Liver (tissue), 9 donors: Measurements from ENCODE around the gene RAD23B. TPM values are rescaled to one million over a fixed set of nuclear protein-coding genes. Genes with fewer than 3 reads are reported as not detected.

Source experiments
- DNase-seq: peaks from one replicate; pipeline ENCODE4 v3.0.0-alpha.2; 2017; ENCODE audit warnings: low spot score
- H3K27ac ChIP-seq, 2 donors: one replicate each; pipeline ENCODE4 v1.7.0; 2013; ENCODE audit warnings: inconsistent platforms in 2 of 2, low read length in 2 of 2, control low read depth in 1 of 2, low read depth in 1 of 2, mild to moderate bottlenecking in 1 of 2
- H3K27me3 ChIP-seq, 4 donors: one replicate each; pipeline versions ENCODE4 v1.6.1 to v1.7.0; 2013; ENCODE audit warnings: low read length in 3 of 4, inconsistent platforms in 1 of 4, mild to moderate bottlenecking in 1 of 4, moderate library complexity in 1 of 4; ENCODE audit not compliant: control insufficient read depth in 4 of 4, insufficient read depth in 4 of 4
- H3K36me3 ChIP-seq, 4 donors: one replicate each; pipeline versions ENCODE4 v1.6.1 to v1.7.0; 2013; ENCODE audit warnings: low read length in 3 of 4, mild to moderate bottlenecking in 3 of 4, low read depth in 1 of 4, moderate library complexity in 1 of 4; ENCODE audit not compliant: control insufficient read depth in 4 of 4, insufficient read depth in 3 of 4
- H3K4me1 ChIP-seq, 4 donors: one replicate each; pipeline versions ENCODE4 v1.6.1 to v1.7.0; 2013; ENCODE audit warnings: low read length in 3 of 4, mild to moderate bottlenecking in 3 of 4, moderate library complexity in 1 of 4; ENCODE audit not compliant: control insufficient read depth in 4 of 4, insufficient read depth in 4 of 4
- H3K4me3 ChIP-seq, 3 donors: one replicate each; pipeline versions ENCODE4 v1.6.1 to v1.7.0; 2013; ENCODE audit warnings: low read length in 3 of 3, control low read depth in 1 of 3, low read depth in 1 of 3, mild to moderate bottlenecking in 1 of 3
- H3K9ac ChIP-seq, 2 donors: one replicate each; pipeline ENCODE4 v1.7.0; 2013; ENCODE audit warnings: low read length in 2 of 2, mild to moderate bottlenecking in 2 of 2, moderate library complexity in 2 of 2, control low read depth in 1 of 2, low read depth in 1 of 2
- H3K9me3 ChIP-seq, 4 donors: one replicate each; pipeline versions ENCODE4 v1.6.1 to v1.7.0; 2013; ENCODE audit warnings: low read length in 3 of 4; ENCODE audit not compliant: control insufficient read depth in 4 of 4
- EGR1 ChIP-seq, 2 donors: IDR thresholded peaks; 2 replicates each; pipeline ENCODE4 v1.6.1; 2016 to 2018; ENCODE audit warnings: antibody characterized with exemption in 2 of 2, low read depth in 2 of 2
- FOXA1 ChIP-seq: IDR thresholded peaks from 2 replicates; pipeline ENCODE4 v1.6.1; 2016; ENCODE audit warnings: antibody characterized with exemption
- HNF4A ChIP-seq, 2 donors: conservative IDR thresholded peaks; 2 replicates each; pipeline ENCODE4 v1.6.1; 2016; ENCODE audit warnings: antibody characterized with exemption in 2 of 2, mild to moderate bottlenecking in 2 of 2
- HNF4G ChIP-seq: IDR thresholded peaks from 2 replicates; pipeline ENCODE4 v1.6.1; 2016; ENCODE audit warnings: antibody characterized with exemption
- JUND ChIP-seq, 2 donors: IDR thresholded peaks; 2 replicates each; pipeline ENCODE4 v1.6.1; 2016; ENCODE audit warnings: antibody characterized with exemption in 2 of 2
- RAD21 ChIP-seq, 2 donors: IDR thresholded peaks; 2 replicates each; pipeline ENCODE4 v1.6.1; 2016; ENCODE audit warnings: antibody characterized with exemption in 2 of 2, mild to moderate bottlenecking in 2 of 2
- RXRA ChIP-seq, 2 donors: IDR thresholded peaks; 2 replicates each; pipeline ENCODE4 v1.6.1; 2017 to 2018; ENCODE audit warnings: antibody characterized with exemption in 2 of 2, mild to moderate bottlenecking in 1 of 2
- SP1 ChIP-seq: IDR thresholded peaks from 2 replicates; pipeline ENCODE4 v1.6.1; 2018; ENCODE audit warnings: antibody characterized with exemption, mild to moderate bottlenecking
- TAF1 ChIP-seq: conservative IDR thresholded peaks from 2 replicates; pipeline ENCODE4 v1.6.1; 2016; ENCODE audit warnings: antibody characterized with exemption, mild to moderate bottlenecking
- YY1 ChIP-seq: IDR thresholded peaks from 2 replicates; pipeline ENCODE4 v1.6.1; 2016; ENCODE audit warnings: antibody characterized with exemption, mild to moderate bottlenecking
- WGBS: extraction: QIAGEN DNeasy Blood & Tissue Kit; methylation state at CpG from one replicate; pipeline ENCODE4 v1.1.7; 2013; 5-methylcytosine and 5-hydroxymethylcytosine counted together
- polyA plus RNA-seq, 2 donors: library from polyadenylated mRNA; stranded (reverse) in 1 of 2; unstranded in 1 of 2; fragments of 200-250 nt in 1 of 2; fragments of >200 nt in 1 of 2; fragmentation: Nextera tagmentation in 1 of 2; extraction: Ambion mirVana in 1 of 2; gene quantifications; one replicate each; pipeline versions ENCODE4 v1.2.1 to v1.2.3, GENCODE V29; 2013 to 2015
- total RNA-seq, 2 donors: library from RNA; depleted of rRNA; stranded (reverse); fragments of >200 nt; gene quantifications; one replicate each; pipeline ENCODE4 v1.2.3, GENCODE V29; 2014
- TF ChIP-seq, protein P1 (sequence below): IDR thresholded peaks from 2 replicates; pipeline ENCODE4 v1.6.1; 2016; ENCODE audit warnings: antibody characterized with exemption
- TF ChIP-seq, protein P2 (sequence below): IDR thresholded peaks from 2 replicates; pipeline ENCODE4 v1.6.1; 2016; ENCODE audit warnings: antibody characterized with exemption, mild to moderate bottlenecking
- TF ChIP-seq, protein P3 (sequence below): IDR thresholded peaks from 2 replicates; pipeline ENCODE4 v1.6.1; 2016; ENCODE audit warnings: antibody characterized with exemption
- TF ChIP-seq, protein P4 (sequence below): IDR thresholded peaks from 2 replicates; pipeline ENCODE4 v1.6.1; 2016; ENCODE audit warnings: antibody characterized with exemption
- TF ChIP-seq, protein P5 (sequence below): fragments of 150-350 bp; IDR thresholded peaks from 2 replicates; pipeline ENCODE4 v1.5.1; 2017; ENCODE audit warnings: improper control_type of control experiment, low read depth, low read length; ENCODE audit not compliant: missing input control
- donor health status: healthy.
- donor health status: healthy.
- donor health status: healthy.
- donor health status: healthy.
- donor health status: healthy.

Gene RAD23B
- total and polyA plus RNA-seq, 4 donors = 13.6 to 101 (median 61.6) TPM

DNA sequence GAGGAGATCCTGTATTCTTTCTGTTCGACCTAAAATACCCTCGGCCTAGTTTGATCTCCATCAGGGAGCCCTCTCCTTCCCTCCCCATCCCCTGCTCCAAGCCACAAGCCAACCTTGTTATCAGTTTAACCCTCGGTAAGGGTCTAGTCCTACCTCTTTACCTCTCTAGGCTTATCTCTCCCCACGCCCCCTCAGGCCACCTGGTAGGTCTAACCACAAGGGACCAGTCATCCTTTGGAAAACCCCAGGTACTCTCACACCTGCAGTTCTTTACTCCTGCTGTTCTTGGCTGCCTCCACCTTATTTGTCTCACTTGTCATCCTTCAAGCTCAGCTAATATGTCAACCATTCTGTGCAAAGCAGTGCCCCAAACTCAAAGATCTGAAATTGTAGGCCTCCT, 78.7 kb downstream of the RAD23B start:
- Histone ChIP-seq H3K4me1 (no peaks in the 10 kb centered on the region), H3K27me3 (no peaks in the 10 kb centered on the region), H3K9ac (no peak overlapping the region), H3K27ac (no peak overlapping the region), H3K4me3 (no peak overlapping the region), H3K36me3 (no peaks in the 10 kb centered on the region), H3K9me3 (no peaks in the 10 kb centered on the region)
- TF ChIP-seq TAF1 (no peak), HNF4A (conservative IDR thresholded peaks at IDR 0.05) (no peak), FOXA1 (no peak), SP1 (no peak), JUND (IDR thresholded peaks at IDR 0.05) (no peak), HNF4G (no peak), RAD21 (IDR thresholded peaks at IDR 0.05) (no peak), YY1 (no peak)
- TF ChIP-seq, protein P1, sequence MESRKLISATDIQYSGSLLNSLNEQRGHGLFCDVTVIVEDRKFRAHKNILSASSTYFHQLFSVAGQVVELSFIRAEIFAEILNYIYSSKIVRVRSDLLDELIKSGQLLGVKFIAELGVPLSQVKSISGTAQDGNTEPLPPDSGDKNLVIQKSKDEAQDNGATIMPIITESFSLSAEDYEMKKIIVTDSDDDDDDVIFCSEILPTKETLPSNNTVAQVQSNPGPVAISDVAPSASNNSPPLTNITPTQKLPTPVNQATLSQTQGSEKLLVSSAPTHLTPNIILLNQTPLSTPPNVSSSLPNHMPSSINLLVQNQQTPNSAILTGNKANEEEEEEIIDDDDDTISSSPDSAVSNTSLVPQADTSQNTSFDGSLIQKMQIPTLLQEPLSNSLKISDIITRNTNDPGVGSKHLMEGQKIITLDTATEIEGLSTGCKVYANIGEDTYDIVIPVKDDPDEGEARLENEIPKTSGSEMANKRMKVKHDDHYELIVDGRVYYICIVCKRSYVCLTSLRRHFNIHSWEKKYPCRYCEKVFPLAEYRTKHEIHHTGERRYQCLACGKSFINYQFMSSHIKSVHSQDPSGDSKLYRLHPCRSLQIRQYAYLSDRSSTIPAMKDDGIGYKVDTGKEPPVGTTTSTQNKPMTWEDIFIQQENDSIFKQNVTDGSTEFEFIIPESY = no peak
- TF ChIP-seq, protein P2, sequence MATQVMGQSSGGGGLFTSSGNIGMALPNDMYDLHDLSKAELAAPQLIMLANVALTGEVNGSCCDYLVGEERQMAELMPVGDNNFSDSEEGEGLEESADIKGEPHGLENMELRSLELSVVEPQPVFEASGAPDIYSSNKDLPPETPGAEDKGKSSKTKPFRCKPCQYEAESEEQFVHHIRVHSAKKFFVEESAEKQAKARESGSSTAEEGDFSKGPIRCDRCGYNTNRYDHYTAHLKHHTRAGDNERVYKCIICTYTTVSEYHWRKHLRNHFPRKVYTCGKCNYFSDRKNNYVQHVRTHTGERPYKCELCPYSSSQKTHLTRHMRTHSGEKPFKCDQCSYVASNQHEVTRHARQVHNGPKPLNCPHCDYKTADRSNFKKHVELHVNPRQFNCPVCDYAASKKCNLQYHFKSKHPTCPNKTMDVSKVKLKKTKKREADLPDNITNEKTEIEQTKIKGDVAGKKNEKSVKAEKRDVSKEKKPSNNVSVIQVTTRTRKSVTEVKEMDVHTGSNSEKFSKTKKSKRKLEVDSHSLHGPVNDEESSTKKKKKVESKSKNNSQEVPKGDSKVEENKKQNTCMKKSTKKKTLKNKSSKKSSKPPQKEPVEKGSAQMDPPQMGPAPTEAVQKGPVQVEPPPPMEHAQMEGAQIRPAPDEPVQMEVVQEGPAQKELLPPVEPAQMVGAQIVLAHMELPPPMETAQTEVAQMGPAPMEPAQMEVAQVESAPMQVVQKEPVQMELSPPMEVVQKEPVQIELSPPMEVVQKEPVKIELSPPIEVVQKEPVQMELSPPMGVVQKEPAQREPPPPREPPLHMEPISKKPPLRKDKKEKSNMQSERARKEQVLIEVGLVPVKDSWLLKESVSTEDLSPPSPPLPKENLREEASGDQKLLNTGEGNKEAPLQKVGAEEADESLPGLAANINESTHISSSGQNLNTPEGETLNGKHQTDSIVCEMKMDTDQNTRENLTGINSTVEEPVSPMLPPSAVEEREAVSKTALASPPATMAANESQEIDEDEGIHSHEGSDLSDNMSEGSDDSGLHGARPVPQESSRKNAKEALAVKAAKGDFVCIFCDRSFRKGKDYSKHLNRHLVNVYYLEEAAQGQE = no peak
- TF ChIP-seq, protein P3, sequence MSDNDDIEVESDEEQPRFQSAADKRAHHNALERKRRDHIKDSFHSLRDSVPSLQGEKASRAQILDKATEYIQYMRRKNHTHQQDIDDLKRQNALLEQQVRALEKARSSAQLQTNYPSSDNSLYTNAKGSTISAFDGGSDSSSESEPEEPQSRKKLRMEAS = no peak
- DNase-seq = no peak
- WGBS = 80% methylated on average over 4 of the region's 4 CpGs

DNA sequence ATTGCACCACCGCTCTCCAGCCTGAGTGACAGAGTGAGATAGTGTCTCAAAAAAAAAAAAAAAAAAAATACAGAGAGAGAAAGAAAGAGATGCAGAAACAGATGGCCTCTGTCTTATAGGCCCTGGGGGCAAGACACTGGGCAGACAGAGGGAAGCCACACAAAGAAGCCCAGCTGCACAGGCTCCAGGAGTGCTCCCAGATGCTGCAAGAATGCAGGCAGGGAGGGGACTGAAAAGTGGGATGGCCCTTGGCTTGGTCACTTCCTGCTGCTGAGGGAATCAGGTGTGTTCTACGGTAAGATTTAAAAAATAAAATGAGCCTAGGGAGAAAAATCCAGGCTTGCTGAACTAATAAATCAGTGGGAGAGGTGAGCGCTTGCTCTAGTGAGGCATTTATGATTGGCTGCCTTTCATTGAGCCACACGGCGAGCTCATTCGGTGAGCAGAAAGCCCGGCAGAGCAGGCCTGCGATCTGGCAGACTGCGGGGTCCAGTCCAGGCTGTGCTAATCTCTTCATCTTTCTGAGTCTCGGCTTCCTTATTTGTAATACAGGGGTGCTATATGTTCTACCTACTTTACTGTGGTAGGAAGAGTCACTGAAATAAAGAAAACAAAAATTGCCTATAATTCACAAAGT, 80.6 kb downstream of the RAD23B start:
- Histone ChIP-seq H3K9me3 (no peaks in the 10 kb centered on the region), H3K4me1 (peaks cover 0 to 2% (median 1%) of the 10 kb centered on the region in 4 donors), H3K4me3 (no peak overlapping the region), H3K36me3 (no peaks in the 10 kb centered on the region), H3K27me3 (no peaks in the 10 kb centered on the region), H3K9ac (no peak overlapping the region), H3K27ac (no peak overlapping the region)
- no peak for DNase-seq
- TF ChIP-seq HNF4A (conservative IDR thresholded peaks at IDR 0.05) (no peak), YY1 (no peak), RAD21 (IDR thresholded peaks at IDR 0.05) (no peak), FOXA1 (no peak), SP1 (no peak), HNF4G (no peak), JUND (IDR thresholded peaks at IDR 0.05) (no peak), EGR1 (IDR thresholded peaks at IDR 0.05; ENCODE audit: low read depth in 2 of 2) (no peak), RXRA (IDR thresholded peaks at IDR 0.05) (no peak)
- TF ChIP-seq, protein P2 = no peak
- TF ChIP-seq, protein P3 = no peak
- TF ChIP-seq, protein P4, sequence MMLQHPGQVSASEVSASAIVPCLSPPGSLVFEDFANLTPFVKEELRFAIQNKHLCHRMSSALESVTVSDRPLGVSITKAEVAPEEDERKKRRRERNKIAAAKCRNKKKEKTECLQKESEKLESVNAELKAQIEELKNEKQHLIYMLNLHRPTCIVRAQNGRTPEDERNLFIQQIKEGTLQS = no peak
- TF ChIP-seq, protein P5, sequence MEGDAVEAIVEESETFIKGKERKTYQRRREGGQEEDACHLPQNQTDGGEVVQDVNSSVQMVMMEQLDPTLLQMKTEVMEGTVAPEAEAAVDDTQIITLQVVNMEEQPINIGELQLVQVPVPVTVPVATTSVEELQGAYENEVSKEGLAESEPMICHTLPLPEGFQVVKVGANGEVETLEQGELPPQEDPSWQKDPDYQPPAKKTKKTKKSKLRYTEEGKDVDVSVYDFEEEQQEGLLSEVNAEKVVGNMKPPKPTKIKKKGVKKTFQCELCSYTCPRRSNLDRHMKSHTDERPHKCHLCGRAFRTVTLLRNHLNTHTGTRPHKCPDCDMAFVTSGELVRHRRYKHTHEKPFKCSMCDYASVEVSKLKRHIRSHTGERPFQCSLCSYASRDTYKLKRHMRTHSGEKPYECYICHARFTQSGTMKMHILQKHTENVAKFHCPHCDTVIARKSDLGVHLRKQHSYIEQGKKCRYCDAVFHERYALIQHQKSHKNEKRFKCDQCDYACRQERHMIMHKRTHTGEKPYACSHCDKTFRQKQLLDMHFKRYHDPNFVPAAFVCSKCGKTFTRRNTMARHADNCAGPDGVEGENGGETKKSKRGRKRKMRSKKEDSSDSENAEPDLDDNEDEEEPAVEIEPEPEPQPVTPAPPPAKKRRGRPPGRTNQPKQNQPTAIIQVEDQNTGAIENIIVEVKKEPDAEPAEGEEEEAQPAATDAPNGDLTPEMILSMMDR = no peak
- TF ChIP-seq, protein P1 = no peak
- WGBS = 92% methylated on average over 10 of the region's 10 CpGs
